K562 (cell line): ENCODE data around the gene RNASET2. TPM values are rescaled to one million over a fixed set of nuclear protein-coding genes. Genes with fewer than 3 reads are reported as not detected.
A peak's percentile ranks its signal among the peaks of the same experiment; 100 is the strongest.

Source experiments
- HMG20A ChIP-seq: fragments of 450-650 bp; formaldehyde crosslinking; conservative IDR thresholded peaks from 2 replicates; pipeline ENCODE4 v1.4.0; 2020; ENCODE audit warnings: mild to moderate bottlenecking, mixed read lengths
- HNRNPLL ChIP-seq: fragments of 200-400 bp; formaldehyde crosslinking; IDR thresholded peaks from 2 replicates; pipeline ENCODE4 v1.6.1; 2017; ENCODE audit warnings: low read length, low read depth, mild to moderate bottlenecking; ENCODE audit not compliant: poor library complexity, severe bottlenecking
- RBBP5 ChIP-seq: fragments of 200-600 bp; sonication (generic); IDR thresholded peaks from 2 replicates; pipeline ENCODE4 v1.6.1; 2012; ENCODE audit warnings: borderline replicate concordance, mild to moderate bottlenecking, low read length, control low read depth, inconsistent platforms; ENCODE audit not compliant: insufficient read depth, poor library complexity, severe bottlenecking
- REST ChIP-seq, 2 experiments: fragments of 450-650 bp; formaldehyde crosslinking in 1 of 2; IDR thresholded peaks; 2 replicates each; pipeline versions ENCODE4 v1.4.0 to v1.6.1; 2014 to 2020; ENCODE audit warnings: mild to moderate bottlenecking in 2 of 2, borderline replicate concordance in 1 of 2, low read depth in 1 of 2
- RFX7 ChIP-seq: fragments of 250-450 bp; sonication (Bioruptor Pico); IDR thresholded peaks from 2 replicates; pipeline ENCODE4 v1.5.1; 2021; ENCODE audit warnings: mild to moderate bottlenecking
- SREBF2 ChIP-seq: sonication (generic); formaldehyde crosslinking; IDR thresholded peaks from 2 replicates; pipeline ENCODE4 v1.4.0; 2020; ENCODE audit warnings: mild to moderate bottlenecking, missing genetic modification reagents
- TEAD1 ChIP-seq, 2 experiments: fragments of 450-650 bp in 1 of 2; sonication (generic) in 1 of 2; formaldehyde crosslinking; IDR thresholded peaks; 2 replicates each; pipeline versions ENCODE4 v1.4.0 to v1.8.0; 2020 to 2022; ENCODE audit warnings: mild to moderate bottlenecking in 2 of 2, missing genetic modification reagents in 1 of 2
- ZC3H11A ChIP-seq: IDR thresholded peaks from 2 replicates; pipeline ENCODE4 v1.6.1; 2012; ENCODE audit warnings: low read depth, low read length, improper control_type of control experiment
- ZNF165 ChIP-seq: fragments of 250-450 bp; sonication (Bioruptor Pico); IDR thresholded peaks from 2 replicates; pipeline ENCODE4 v1.4.0; 2020; ENCODE audit warnings: borderline replicate concordance
- ZNF318 ChIP-seq, 2 experiments: fragments of 450-650 bp; IDR thresholded peaks; 2 replicates each; pipeline ENCODE4 v1.6.1; 2016; ENCODE audit warnings: mild to moderate bottlenecking in 2 of 2, borderline replicate concordance in 1 of 2, low read depth in 1 of 2, moderate library complexity in 1 of 2
- polyA plus RNA-seq, 8 experiments: library from polyadenylated mRNA; depleted of rRNA in 4 of 8; stranded (reverse) in 5 of 8; unstranded in 3 of 8; fragments of >200 nt; fragmentation: Nextera tagmentation in 2 of 8; fragmentation: Illumina TruSeq in 1 of 8; extraction: Ambion mirVana in 2 of 8; extraction: Trizol in 1 of 8; gene quantifications; 2 replicates each; pipeline versions ENCODE4 v1.2.1 to v1.2.3, GENCODE V29; 2011 to 2014; ENCODE audit warnings: inconsistent platforms in 1 of 8, missing spikeins in 1 of 8
- total RNA-seq, 7 experiments: library from RNA; depleted of rRNA in 6 of 7; stranded (reverse); fragments of >200 nt in 6 of 7; fragmentation: Illumina TruSeq in 2 of 7; extraction: Trizol in 2 of 7; gene quantifications; 2 replicates each; pipeline versions ENCODE4 v1.2.1 to v1.2.3, GENCODE V29; 2011 to 2021; ENCODE audit warnings: low replicate concordance in 1 of 7

Gene RNASET2
- total and polyA plus RNA-seq, 9 of the 15 experiments (the other 6 are each of a cell fraction or from before 2014, with no cell fraction given): 7.4 to 141 (median 91.3) TPM

- TF ChIP-seq REST (IDR thresholded peaks at IDR 0.05; ENCODE audit: borderline replicate concordance) (peak; percentile 5; the same call in 1 of the 2 replicates), REST (CRISPR knock-in tag; IDR thresholded peaks at IDR 0.05; ENCODE audit: low read depth) (0 out of 2 replicates have a peak, but pooled peaks have one; percentile 10), ZNF318 (IDR thresholded peaks at IDR 0.05; ENCODE audit: borderline replicate concordance in 1 of 2, low read depth in 1 of 2) (no peak), TEAD1 (CRISPR knock-in tag; IDR thresholded peaks at IDR 0.05) (peak in 1 of 2 experiments; percentile 68; a peak in 1 of 4 replicates), SREBF2 (no peak), ZC3H11A (no peak), RBBP5 (peak; percentile 69), RFX7 (CRISPR knock-in tag) (no peak), HMG20A (no peak), ZNF165 (CRISPR knock-in tag) (peak; percentile 45; the same call in 1 of the 2 replicates), HNRNPLL (peak; percentile 59)
These were observed 396 bp downstream of the RNASET2 start (continued) for GRCh38 chr6:166955865-166956443.
